Smooth muscle cell (in vitro differentiated cells): Measurements from ENCODE around the gene RHBDF2. TPM values are rescaled to one million over a fixed set of nuclear protein-coding genes. Genes with fewer than 3 reads are reported as not detected.

Experiments used
- DNase-seq: peaks from one replicate; lab custom pipeline; 2025; ENCODE audit not compliant: unreplicated experiment; lab: John Stamatoyannopoulos, UW
- H2AFZ ChIP-seq: fragments of 200-600 bp; sonication (generic); 2 replicates; pipeline ENCODE4 v1.6.0; 2016; ENCODE audit warnings: antibody characterized with exemption, low read depth, mild to moderate bottlenecking
- H3F3A ChIP-seq: fragments of 200-600 bp; sonication (generic); 2 replicates; pipeline ENCODE4 v1.6.0; 2017; ENCODE audit warnings: antibody characterized with exemption, low read depth
- H3K27ac ChIP-seq: fragments of 200-600 bp; sonication (generic); 2 replicates; pipeline ENCODE4 v1.5.1; 2016; ENCODE audit warnings: low read depth, mild to moderate bottlenecking
- H3K27me3 ChIP-seq: fragments of 200-600 bp; sonication (generic); 2 replicates; pipeline ENCODE4 v1.6.1; 2016; ENCODE audit warnings: low read depth, mild to moderate bottlenecking
- H3K36me3 ChIP-seq: fragments of 200-600 bp; sonication (generic); 2 replicates; pipeline ENCODE4 v1.5.1; 2016; ENCODE audit warnings: low read depth
- H3K4me1 ChIP-seq: fragments of 200-600 bp; sonication (generic); 2 replicates; pipeline ENCODE4 v1.5.1; 2016; ENCODE audit warnings: low read depth
- H3K4me2 ChIP-seq: fragments of 200-600 bp; sonication (generic); 2 replicates; pipeline ENCODE4 v1.6.0; 2016; ENCODE audit warnings: mild to moderate bottlenecking
- H3K4me3 ChIP-seq: fragments of 200-600 bp; sonication (generic); 2 replicates; pipeline ENCODE4 v1.5.1; 2016; ENCODE audit warnings: mild to moderate bottlenecking
- H3K79me2 ChIP-seq: fragments of 200-600 bp; sonication (generic); 2 replicates; pipeline ENCODE4 v1.6.0; 2016; ENCODE audit warnings: low read depth, mild to moderate bottlenecking
- H3K9ac ChIP-seq: fragments of 200-600 bp; sonication (generic); 2 replicates; pipeline ENCODE4 v1.6.0; 2016; ENCODE audit warnings: low read depth
- H3K9me3 ChIP-seq: fragments of 200-600 bp; sonication (generic); replicated peaks from 2 replicates; pipeline ENCODE4 v1.5.1; 2016; ENCODE audit warnings: low read depth
- H4K20me1 ChIP-seq: fragments of 200-600 bp; sonication (generic); 2 replicates; pipeline ENCODE4 v1.6.0; 2016; ENCODE audit warnings: low read depth
- CTCF ChIP-seq: fragments of 200-600 bp; sonication (generic); IDR thresholded peaks from 2 replicates; pipeline ENCODE4 v1.5.1; 2017; ENCODE audit warnings: borderline replicate concordance, mild to moderate bottlenecking, antibody characterized with exemption; ENCODE audit not compliant: insufficient read depth, poor library complexity, severe bottlenecking
- WGBS: methylation state at CpG from one replicate; pipeline ENCODE4 v1.1.7; 2016; ENCODE audit warnings: low lambda C conversion rate; 5-methylcytosine and 5-hydroxymethylcytosine counted together
- polyA plus RNA-seq: library from polyadenylated mRNA; unstranded; fragments of >200 nt; fragmentation: Nextera tagmentation; extraction: Ambion mirVana; gene quantifications from 2 replicates; pipeline ENCODE4 v1.2.1, GENCODE V29; 2016
- total RNA-seq: library from RNA; depleted of rRNA; stranded (reverse); fragments of >200 nt; gene quantifications from 2 replicates; pipeline ENCODE4 v1.2.3, GENCODE V29; 2014

RHBDF2 gene
- total and polyA plus RNA-seq, 2 experiments from 2014 or later: 12.2 to 20.5 TPM

- Histone ChIP-seq H3K4me3 (no peak overlapping the region), H2AFZ (no peak overlapping the region), H3K4me1 (no peaks in the 10 kb centered on the region), H4K20me1 (no peaks in the 10 kb centered on the region), H3K9ac (no peak overlapping the region), H3K27me3 (no peaks in the 10 kb centered on the region), H3K27ac (no peak overlapping the region), H3K79me2 (no peaks in the 10 kb centered on the region), H3K9me3 (no peaks in the 10 kb centered on the region), H3F3A (no peaks in the 10 kb centered on the region), H3K4me2 (no peak overlapping the region), H3K36me3 (no peaks in the 10 kb centered on the region)
- DNase-seq: no peak
- 81% methylated on average over 11 of the region's 11 CpGs for WGBS
- TF ChIP-seq CTCF: no peak
Measured at GRCh38 chr17:76461765-76462555, 39.3 kb downstream of the RHBDF2 start.

- no peaks in the 10 kb centered on the region for H3K79me2 ChIP-seq
Measured at GRCh38 chr17:76459674-76460073, 41.5 kb downstream of the RHBDF2 start.

GRCh38 chr17:76458580-76459490, 42.4 kb downstream of the RHBDF2 start:
- WGBS: 53% methylated on average over 9 of the region's 9 CpGs
- Histone ChIP-seq H3K9me3 (no peaks in the 10 kb centered on the region), H2AFZ (no peak overlapping the region), H3F3A (no peaks in the 10 kb centered on the region), H3K27ac (no peak overlapping the region), H3K27me3 (no peaks in the 10 kb centered on the region), H3K4me3 (no peak overlapping the region), H3K4me1 (no peaks in the 10 kb centered on the region), H3K36me3 (no peaks in the 10 kb centered on the region), H4K20me1 (no peaks in the 10 kb centered on the region), H3K4me2 (no peak overlapping the region), H3K9ac (no peak overlapping the region), H3K79me2 (no peaks in the 10 kb centered on the region)
- DNase-seq: no peak
- peak; percentile 27 for TF ChIP-seq CTCF

More at GRCh38 chr17:76459674-76460073, 41.5 kb downstream of the RHBDF2 start:
- H3K4me1 ChIP-seq: no peaks in the 10 kb centered on the region
- no peak overlapping the region for H3K4me3 ChIP-seq
- WGBS: 62% methylated on average over 4 of the region's 4 CpGs
- H3K4me2 ChIP-seq: no peak overlapping the region
- H3K36me3 ChIP-seq: no peaks in the 10 kb centered on the region
- no peak overlapping the region for H3K9ac ChIP-seq
- no peak overlapping the region for H3K27ac ChIP-seq
- H3K9me3 ChIP-seq: no peaks in the 10 kb centered on the region
- H3K27me3 ChIP-seq: no peaks in the 10 kb centered on the region
- H3F3A ChIP-seq: no peaks in the 10 kb centered on the region
- no peak for TF ChIP-seq CTCF
- no peaks in the 10 kb centered on the region for H4K20me1 ChIP-seq
- no peak for DNase-seq
- H2AFZ ChIP-seq: no peak overlapping the region
